Caco-2 (cell line): Measurements from ENCODE around the gene DPH6. TPM values are rescaled to one million over a fixed set of nuclear protein-coding genes. Genes with fewer than 3 reads are reported as not detected.

Experiments used
- BruUV-seq: library from RNA; stranded (reverse); fragments of 400-500 nt; replicated peaks from 2 replicates; lab custom pipeline; 2021; lab: Mats Ljungman, UMichigan
- CTCF ChIA-PET: fragments of 300-600 bp; sonication (Branson Sonifier 250); formaldehyde crosslinking; loops from one replicate; lab custom pipeline; 2022; ENCODE audit warnings: antibody characterized with exemption; lab: Charles Lee
- POLR2A ChIA-PET: fragments of 300-600 bp; sonication (Branson Sonifier 250); formaldehyde crosslinking; loops from one replicate; lab custom pipeline; 2022; ENCODE audit warnings: antibody characterized with exemption; lab: Charles Lee
- DNase-seq, 2 experiments: peaks; one replicate each; pipeline versions ENCODE4 v3.0.0 to v3.0.0-alpha.2; 2020 to 2022
- H3K27me3 ChIP-seq: replicated peaks from 2 replicates; pipeline ENCODE4 v1.6.0; 2011; ENCODE audit warnings: low read length; ENCODE audit not compliant: control insufficient read depth, insufficient read depth
- H3K36me3 ChIP-seq: 2 replicates; pipeline ENCODE4 v1.5.1; 2011; ENCODE audit warnings: low read length; ENCODE audit not compliant: control insufficient read depth, insufficient read depth
- H3K4me1 ChIP-seq: fragments of 250-450 bp; sonication (Bioruptor Pico); 2 replicates; pipeline ENCODE4 v1.5.1; 2020; ENCODE audit warnings: mild to moderate bottlenecking
- H3K4me3 ChIP-seq: 2 replicates; pipeline ENCODE4 v1.5.1; 2011; ENCODE audit warnings: low read depth, mild to moderate bottlenecking, control low read depth, low read length
- H3K9me3 ChIP-seq: fragments of 250-450 bp; sonication (Bioruptor Pico); 2 replicates; pipeline ENCODE4 v1.5.1; 2020; ENCODE audit warnings: mild to moderate bottlenecking, moderate library complexity
- H3K27ac Mint-ChIP-seq: one replicate; pipeline ENCODE4 v1.8.0; 2022; ENCODE audit warnings: mixed read lengths; ENCODE audit not compliant: unreplicated experiment
- H3K27me3 Mint-ChIP-seq: one replicate; pipeline ENCODE4 v1.8.0; 2022; ENCODE audit warnings: mixed read lengths; ENCODE audit not compliant: insufficient read depth, unreplicated experiment
- H3K36me3 Mint-ChIP-seq: one replicate; pipeline ENCODE4 v1.8.0; 2022; ENCODE audit warnings: mild to moderate bottlenecking, mixed read lengths; ENCODE audit not compliant: insufficient read depth, unreplicated experiment
- H3K4me1 Mint-ChIP-seq: one replicate; pipeline ENCODE4 v1.8.0; 2022; ENCODE audit warnings: low read depth, mixed read lengths; ENCODE audit not compliant: unreplicated experiment
- H3K4me3 Mint-ChIP-seq: one replicate; pipeline ENCODE4 v1.8.0; 2022; ENCODE audit warnings: mild to moderate bottlenecking, moderate library complexity, mixed read lengths; ENCODE audit not compliant: unreplicated experiment
- H3K9me3 Mint-ChIP-seq: one replicate; pipeline ENCODE4 v1.8.0; 2022; ENCODE audit warnings: mixed read lengths; ENCODE audit not compliant: unreplicated experiment
- CTCF ChIP-seq, 2 experiments: fragments of 200-600 bp in 1 of 2; IDR thresholded peaks; 1 replicate in 1 of 2; 2 replicates in 1 of 2; pipeline versions ENCODE4 v1.5.1 to v1.8.0; 2011 to 2022; ENCODE audit warnings: antibody characterized with exemption in 1 of 2, control low read depth in 1 of 2, inconsistent platforms in 1 of 2, low read depth in 1 of 2, low read length in 1 of 2, mild to moderate bottlenecking in 1 of 2, moderate library complexity in 1 of 2; ENCODE audit not compliant: insufficient read depth in 1 of 2, severe bottlenecking in 1 of 2, unreplicated experiment in 1 of 2
- intact Hi-C: fragments of 100-400 bp; cut with micrococcal nuclease; formaldehyde crosslinking; loops from one replicate; pipeline ENCODE4 v1.10.0; 2022; ENCODE audit not compliant: unreplicated experiment
- total RNA-seq: library from RNA; stranded (reverse); gene quantifications from 2 replicates; pipeline ENCODE4 v1.2.3, GENCODE V29; 2022

The DPH6 gene
- total RNA-seq, 1 experiment from 2014 or later = 24.0 TPM

GRCh38 chr15:35519541-35520149 lies 26.3 kb downstream of the DPH6 start:
- DNase-seq = peak in 1 of 2 experiments; percentile 25
- peak; percentile 30 to 58 for TF ChIP-seq CTCF (IDR thresholded peaks at IDR 0.05; ENCODE audit: insufficient read depth in 1 of 2, low read depth in 1 of 2, low read length in 1 of 2, severe bottlenecking in 1 of 2, unreplicated experiment in 1 of 2)
- intact Hi-C loops = loop anchor here (1.0 to 10.0 kb wide), 5 partner anchors 26 to 1363 kb away; no protein-coding TSS in a partner anchor
- Histone ChIP-seq H3K4me3 (no peak overlapping the region), H3K4me1 (no peaks in the 10 kb centered on the region; the same call in 1 of the 2 replicates), H3K36me3 (no peaks in the 10 kb centered on the region), H3K27me3 (no peaks in the 10 kb centered on the region), H3K9me3 (no peaks in the 10 kb centered on the region)
- Mint-ChIP-seq H3K4me3 (no peak overlapping the region), H3K9me3 (no peaks in the 10 kb centered on the region), H3K4me1 (peaks cover 9% of the 10 kb centered on the region), H3K36me3 (no peaks in the 10 kb centered on the region), H3K27me3 (no peaks in the 10 kb centered on the region), H3K27ac (no peak overlapping the region)
- no TSS peak for BruUV-seq
- ChIA-PET POLR2A (no interaction called here), CTCF (interaction anchor here (0.7 to 1.8 kb wide), 2 partner anchors 230 to 1086 kb away, joined by 3 to 5 read pairs; no protein-coding TSS in a partner anchor)

GRCh38 chr15:35519052-35519451 lies 26.9 kb downstream of the DPH6 start:
- TF ChIP-seq CTCF (IDR thresholded peaks at IDR 0.05; ENCODE audit: insufficient read depth in 1 of 2, low read depth in 1 of 2, low read length in 1 of 2, severe bottlenecking in 1 of 2, unreplicated experiment in 1 of 2) = no peak
- no peaks in the 10 kb centered on the region for H3K27me3 ChIP-seq
- no peaks in the 10 kb centered on the region for H3K36me3 ChIP-seq
- no peak overlapping the region for H3K27ac Mint-ChIP-seq
- intact Hi-C loops = loop anchor here (1.0 to 5.0 kb wide), 4 partner anchors 26 to 1364 kb away; no protein-coding TSS in a partner anchor
- no peak overlapping the region for H3K4me3 Mint-ChIP-seq
- H3K4me1 Mint-ChIP-seq = peaks cover 9% of the 10 kb centered on the region
- BruUV-seq = no TSS peak
- no peaks in the 10 kb centered on the region for H3K9me3 ChIP-seq
- no peaks in the 10 kb centered on the region for H3K36me3 Mint-ChIP-seq
- DNase-seq = no peak
- no peak overlapping the region for H3K4me3 ChIP-seq
- ChIA-PET CTCF (interaction anchor here (1.8 kb wide), 1 partner anchor 230 kb away, joined by 5 read pairs; no protein-coding TSS in a partner anchor), POLR2A (no interaction called here)
- H3K4me1 ChIP-seq = no peaks in the 10 kb centered on the region; the same call in 1 of the 2 replicates
- no peaks in the 10 kb centered on the region for H3K9me3 Mint-ChIP-seq
- no peaks in the 10 kb centered on the region for H3K27me3 Mint-ChIP-seq

DNA sequence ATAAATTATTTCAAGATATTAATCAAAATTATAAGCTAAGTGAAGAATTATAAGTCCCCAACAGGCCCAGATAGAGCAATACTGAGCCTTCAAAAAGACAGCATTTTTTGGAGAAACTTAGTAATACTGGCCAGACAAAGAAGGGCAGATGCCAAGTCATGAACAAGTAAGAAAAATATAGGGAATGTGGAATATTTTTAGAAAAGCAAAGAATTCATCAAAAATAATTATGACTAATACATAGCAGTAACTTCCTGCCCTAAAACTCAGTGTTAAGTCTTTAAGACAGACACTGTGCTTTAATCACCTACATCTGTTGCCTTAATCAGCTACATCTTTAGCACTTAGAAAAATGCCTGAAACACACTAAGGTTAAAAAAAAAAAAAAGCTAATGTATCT lies 31.2 kb downstream of the DPH6 start:
- intact Hi-C loops = loop anchor here (5.0 kb wide), 1 partner anchor 227 kb away; no protein-coding TSS in a partner anchor
- TF ChIP-seq CTCF (IDR thresholded peaks at IDR 0.05; ENCODE audit: insufficient read depth in 1 of 2, low read depth in 1 of 2, low read length in 1 of 2, severe bottlenecking in 1 of 2, unreplicated experiment in 1 of 2) = no peak

More for the DNA sequence above, 31.2 kb downstream of the DPH6 start:
- ChIA-PET CTCF (interaction anchor here (0.6 kb wide), 1 partner anchor 9 kb away, joined by 4 read pairs; no protein-coding TSS in a partner anchor), POLR2A (no interaction called here)
- H3K36me3 ChIP-seq = no peaks in the 10 kb centered on the region
- H3K4me3 ChIP-seq = no peak overlapping the region
- Mint-ChIP-seq H3K4me1 (peaks cover 4% of the 10 kb centered on the region), H3K36me3 (no peaks in the 10 kb centered on the region), H3K27me3 (no peaks in the 10 kb centered on the region), H3K27ac (no peak overlapping the region), H3K4me3 (no peak overlapping the region), H3K9me3 (no peaks in the 10 kb centered on the region)
- DNase-seq = no peak
- no TSS peak for BruUV-seq
- H3K4me1 ChIP-seq = no peaks in the 10 kb centered on the region; the same call in 1 of the 2 replicates
- no peaks in the 10 kb centered on the region for H3K27me3 ChIP-seq
- H3K9me3 ChIP-seq = no peaks in the 10 kb centered on the region
